ENCODE data around the gene EXOC4.

DNA sequence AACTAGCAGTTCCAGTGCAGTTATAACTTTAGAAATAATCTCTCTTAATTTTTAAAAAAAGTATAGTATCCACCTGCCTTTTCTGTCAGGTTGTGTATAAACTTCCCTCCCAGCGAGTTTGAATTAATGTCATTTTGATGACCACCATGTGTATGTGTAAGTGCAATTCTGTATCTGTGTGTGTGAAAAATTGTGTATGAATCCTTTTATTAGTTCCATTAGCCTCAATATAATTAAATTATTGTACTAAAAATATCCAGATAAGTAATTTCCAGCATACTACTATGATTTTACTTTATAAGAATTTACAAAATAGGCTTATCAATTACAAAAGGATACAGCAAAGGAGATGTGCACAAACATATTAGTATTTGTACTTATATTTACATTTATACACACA is 453.1 kb downstream of the EXOC4 start:
- TF ChIP-seq EZH2phosphoT487 (IDR thresholded peaks at IDR 0.05; ENCODE audit: insufficient read depth, low read depth) (no peak), EZH2 (IDR thresholded peaks at IDR 0.05; ENCODE audit: insufficient read depth, poor library complexity, severe bottlenecking) (no peak)
